Stimulated activated CD4-positive, alpha-beta T cell treated with anti-CD3 and anti-CD28 coated beads, Interleukin-12 subunit alpha, Interleukin-12 subunit beta, amount 100 ng/mL, for 48 hours (primary cell): ENCODE results near the gene MOCS3.

Experiments used
- DNase-seq, 3 donors: peaks; one replicate each; pipeline ENCODE4 v3.0.0-alpha.2; 2020; ENCODE audit warnings: low read depth in 2 of 3, low spot score in 1 of 3

The MOCS3 gene

GRCh38 chr20:50958615-50959542, at the start of gene MOCS3:
Gene MOCS3 (plus strand): TSS chr20:50958818. CDS start chr20:50958843, 25 bp downstream.
- peak in 2 of 3 donors; percentile 66 to 76 for DNase-seq

- no peak for DNase-seq
Measured at GRCh38 chr20:50909413-50909812, 49.2 kb upstream of the MOCS3 start.

GRCh38 chr20:50911030-50911429, 47.6 kb upstream of the MOCS3 start:
- no peak for DNase-seq

GRCh38 chr20:50911716-50912115, 46.9 kb upstream of the MOCS3 start:
- DNase-seq: no peak

GRCh38 chr20:50913690-50914375, 44.8 kb upstream of the MOCS3 start:
- DNase-seq: no peak

- DNase-seq: no peak
Measured at GRCh38 chr20:50915424-50915823, 43.2 kb upstream of the MOCS3 start.

- DNase-seq: no peak
Measured at GRCh38 chr20:50916257-50916656, 42.4 kb upstream of the MOCS3 start.

- DNase-seq: no peak
Measured at GRCh38 chr20:50916934-50917333, 41.7 kb upstream of the MOCS3 start.

- no peak for DNase-seq
Measured at GRCh38 chr20:50918403-50918802, 40.2 kb upstream of the MOCS3 start.

GRCh38 chr20:50919567-50919966, 39.1 kb upstream of the MOCS3 start:
- no peak for DNase-seq

GRCh38 chr20:50920997-50921396, 37.6 kb upstream of the MOCS3 start:
- DNase-seq: no peak

- no peak for DNase-seq
Measured at GRCh38 chr20:50921803-50922501, 36.7 kb upstream of the MOCS3 start.

- no peak for DNase-seq
Measured at GRCh38 chr20:50924261-50924920, 34.2 kb upstream of the MOCS3 start.

GRCh38 chr20:50926530-50926929, 32.1 kb upstream of the MOCS3 start:
- DNase-seq: no peak

GRCh38 chr20:50928469-50928868, 30.1 kb upstream of the MOCS3 start:
- DNase-seq: no peak

GRCh38 chr20:50929299-50930138, 29.1 kb upstream of the MOCS3 start:
- peak; percentile 89 to 96 (median 91) for DNase-seq

- DNase-seq: peak in 1 of 3 donors; percentile 9
Measured at GRCh38 chr20:50930139-50930975, 28.3 kb upstream of the MOCS3 start.

- DNase-seq: no peak
Measured at GRCh38 chr20:50930976-50931305, 27.7 kb upstream of the MOCS3 start.

GRCh38 chr20:50931306-50932015, 27.2 kb upstream of the MOCS3 start, which contains the start of gene ADNP:
Gene ADNP (minus strand): TSS chr20:50931437. CDS start chr20:50903996, 27,441 bp downstream.
- DNase-seq: peak; percentile 77 to 85 (median 81)
